HG02759 (cell line): ENCODE results near the gene MAN2A2.
"Not testable (repeated sequence)": the region's sequence is repeated elsewhere in the genome, so short reads cannot be mapped to it uniquely, and the experiment has no call there.

Experiments used
- ATAC-seq: cut with Tn5 transposase; IDR thresholded peaks from one replicate; pipeline ENCODE4 v1.9.1; 2021; ENCODE audit warnings: mild to moderate bottlenecking, moderate library complexity; ENCODE audit not compliant: unreplicated experiment

Gene MAN2A2

GRCh38 chr15:90915808-90916440 is 12.8 kb downstream of the MAN2A2 start:
- ATAC-seq = no peak

GRCh38 chr15:90916461-90916860 is 13.4 kb downstream of the MAN2A2 start:
- ATAC-seq = no peak

- no peak for ATAC-seq
These were observed 14.5 kb downstream of the MAN2A2 start for GRCh38 chr15:90917569-90917968.

- no peak for ATAC-seq
These were observed 15.1 kb downstream of the MAN2A2 start for GRCh38 chr15:90918034-90918788.

- no peak for ATAC-seq
These were observed 15.7 kb downstream of the MAN2A2 start for GRCh38 chr15:90918835-90919234.

- no peak for ATAC-seq
These were observed 18.8 kb downstream of the MAN2A2 start for GRCh38 chr15:90921887-90922286.

- ATAC-seq = peak; percentile 67
These were observed 19.7 kb downstream of the MAN2A2 start for GRCh38 chr15:90922712-90923322.

- ATAC-seq = peak; percentile 80
These were observed 21.3 kb downstream of the MAN2A2 start for GRCh38 chr15:90924375-90924774.

GRCh38 chr15:90926766-90927165 is 23.7 kb downstream of the MAN2A2 start:
- ATAC-seq = not testable (repeated sequence)

- not testable (repeated sequence) for ATAC-seq
These were observed 25.0 kb downstream of the MAN2A2 start for GRCh38 chr15:90928106-90928505.

GRCh38 chr15:90929246-90930019 is 26.3 kb downstream of the MAN2A2 start:
- no peak for ATAC-seq

- no peak for ATAC-seq
These were observed 27.9 kb downstream of the MAN2A2 start for GRCh38 chr15:90930861-90931574.

- ATAC-seq = no peak
These were observed 28.4 kb downstream of the MAN2A2 start for GRCh38 chr15:90931575-90931827.

- ATAC-seq = peak; percentile 46
These were observed 28.9 kb downstream of the MAN2A2 start, which contains the start of gene HDDC3 for GRCh38 chr15:90931828-90932659. Gene HDDC3, minus strand, starts transcription at chr15:90932549. Its CDS starts 9 bp downstream, at chr15:90932540.

- ATAC-seq = no peak
These were observed 29.5 kb downstream of the MAN2A2 start for GRCh38 chr15:90932660-90932991.

GRCh38 chr15:90933301-90933700 is 30.2 kb downstream of the MAN2A2 start:
- no peak for ATAC-seq

GRCh38 chr15:90934256-90934948 is 31.3 kb downstream of the MAN2A2 start:
- ATAC-seq = peak; percentile 39

GRCh38 chr15:90934949-90935751 is 32.0 kb downstream of the MAN2A2 start, which contains the start of gene UNC45A:
Gene UNC45A, plus strand, starts transcription at chr15:90935285. Its CDS starts 40 bp downstream, at chr15:90935325.
- peak; percentile 71 for ATAC-seq
